Stimulated activated CD4-positive, alpha-beta T cell treated with anti-CD3 and anti-CD28 coated beads, Interleukin-1b, Interleukin-23, amount 100 ng/mL, for 1 hour (primary cell): Measurements from ENCODE around the gene CTSF.
A peak's percentile ranks its signal among the peaks of the same experiment; 100 is the strongest.
"Not testable (repeated sequence)": the region's sequence is repeated elsewhere in the genome, so short reads cannot be mapped to it uniquely, and the experiment has no call there.

Source experiments
- DNase-seq, 2 donors: peaks; one replicate each; pipeline ENCODE4 v3.0.0-alpha.2; 2020; ENCODE audit warnings: low read depth in 2 of 2

The CTSF gene

DNA sequence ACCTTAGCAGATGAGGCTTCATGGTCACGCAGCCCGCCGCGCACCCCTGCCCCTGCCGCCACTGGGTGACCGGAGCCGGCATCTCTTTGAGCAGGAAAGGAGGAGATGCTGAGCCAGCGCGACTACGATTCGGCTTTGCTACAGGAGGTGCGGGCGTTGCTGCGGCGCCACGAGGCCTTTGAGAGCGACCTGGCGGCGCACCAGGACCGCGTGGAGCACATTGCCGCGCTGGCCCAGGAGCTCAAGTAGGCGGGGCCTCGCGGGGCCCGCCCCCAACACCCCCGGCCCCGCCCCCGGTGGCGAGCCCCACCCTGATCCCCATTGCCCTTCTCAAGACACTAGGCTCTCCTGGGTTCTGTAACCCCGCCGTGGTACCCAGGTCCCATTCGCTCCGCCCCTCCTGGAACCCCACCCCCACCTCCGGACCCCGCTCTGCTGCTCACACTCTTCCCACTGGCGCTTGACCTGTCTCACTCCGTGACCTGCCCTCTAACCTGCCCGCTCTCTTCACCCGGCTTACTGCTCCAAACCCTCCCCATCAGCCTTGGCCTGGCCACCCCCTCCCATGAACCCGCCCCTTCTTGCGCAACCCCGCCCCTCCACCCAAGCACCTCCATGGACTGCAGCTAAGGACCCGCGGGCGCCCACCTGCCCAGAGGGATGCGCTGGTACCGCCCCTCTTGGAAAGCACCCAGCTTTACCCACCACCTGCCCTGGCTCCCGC, 9.1 kb downstream of the CTSF start:
- DNase-seq: peak in 1 of 2 donors; percentile 35

DNA sequence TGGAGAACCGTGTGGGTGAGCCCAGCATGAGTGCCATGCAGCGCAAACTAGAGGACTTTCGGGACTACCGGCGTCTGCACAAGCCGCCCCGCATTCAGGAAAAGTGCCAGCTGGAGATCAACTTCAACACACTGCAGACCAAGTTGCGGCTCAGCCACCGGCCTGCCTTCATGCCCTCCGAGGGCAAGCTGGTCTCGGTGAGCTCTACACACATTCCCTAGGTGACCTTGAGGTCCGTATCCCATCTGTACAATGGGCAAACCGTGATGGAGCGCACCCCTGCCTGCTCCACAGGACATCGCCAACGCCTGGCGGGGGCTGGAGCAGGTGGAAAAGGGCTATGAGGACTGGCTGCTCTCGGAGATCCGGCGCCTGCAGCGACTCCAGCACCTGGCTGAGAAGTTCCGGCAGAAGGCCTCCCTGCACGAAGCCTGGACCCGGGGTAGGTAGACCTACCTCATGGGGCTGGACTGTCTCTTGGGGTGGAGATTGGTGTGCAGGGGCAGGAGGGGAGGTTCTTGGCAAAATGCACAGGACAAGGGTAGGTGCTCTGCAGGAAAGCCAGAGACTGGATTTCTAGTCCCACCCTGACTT, 10.6 kb downstream of the CTSF start:
- no peak for DNase-seq

DNA sequence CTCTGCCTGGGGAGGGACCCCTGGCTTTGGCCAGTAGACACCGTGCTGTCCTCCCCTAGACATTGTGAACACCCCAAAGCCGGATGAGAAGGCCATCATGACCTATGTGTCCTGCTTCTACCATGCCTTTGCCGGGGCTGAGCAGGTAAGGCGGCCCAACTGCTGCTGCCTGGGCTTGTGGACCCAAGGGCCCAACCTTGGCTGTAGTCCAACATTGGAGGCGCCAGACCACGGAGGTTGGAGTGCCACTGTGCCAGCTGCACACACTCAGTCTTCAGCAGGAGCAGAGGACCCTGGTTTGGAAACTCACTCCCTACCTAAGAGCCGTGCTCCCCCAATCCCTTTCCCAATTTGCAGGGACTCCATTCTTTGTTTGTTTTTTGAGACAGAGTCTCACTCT, 12.3 kb downstream of the CTSF start:
- no peak for DNase-seq

DNA sequence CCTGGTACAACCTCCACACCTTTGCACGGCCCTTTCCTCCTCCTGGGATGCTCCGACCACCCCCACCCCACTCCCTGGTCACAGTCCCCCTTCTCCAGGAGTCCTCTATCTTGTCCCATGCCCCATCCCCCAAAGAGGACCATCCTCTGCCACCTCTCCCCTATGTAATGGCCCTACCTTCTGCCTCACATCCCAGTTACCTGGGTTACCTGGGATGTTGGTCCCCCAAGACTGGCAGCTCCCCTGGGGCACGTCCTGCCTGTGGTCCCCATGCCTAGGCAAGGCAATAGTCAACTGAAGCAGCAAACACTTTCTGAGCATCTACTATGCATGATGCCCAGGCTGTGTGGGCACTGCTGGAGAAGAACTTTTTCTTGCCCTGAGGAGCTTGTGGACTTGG, 13.0 kb downstream of the CTSF start:
- DNase-seq: no peak

DNA sequence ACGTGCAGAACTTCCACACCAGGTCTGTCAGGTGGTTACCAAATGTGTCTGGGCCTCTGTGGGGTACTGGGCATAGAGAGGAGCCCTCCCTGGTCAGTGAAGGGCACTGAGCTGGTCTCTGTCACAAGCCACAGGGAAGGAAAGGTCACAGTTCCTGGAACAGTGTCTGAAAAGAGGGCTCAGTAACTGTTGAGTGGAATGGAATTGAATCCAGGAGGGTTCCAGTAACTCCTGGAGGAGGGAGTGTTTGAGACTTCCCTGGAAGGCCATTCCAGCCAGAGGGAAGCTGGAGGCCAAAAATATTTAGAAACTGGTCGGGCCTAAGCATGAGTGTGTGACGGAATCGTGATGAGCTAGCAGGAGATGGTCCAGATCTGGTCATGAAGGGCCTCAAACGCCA, 13.8 kb downstream of the CTSF start:
- no peak for DNase-seq

DNA sequence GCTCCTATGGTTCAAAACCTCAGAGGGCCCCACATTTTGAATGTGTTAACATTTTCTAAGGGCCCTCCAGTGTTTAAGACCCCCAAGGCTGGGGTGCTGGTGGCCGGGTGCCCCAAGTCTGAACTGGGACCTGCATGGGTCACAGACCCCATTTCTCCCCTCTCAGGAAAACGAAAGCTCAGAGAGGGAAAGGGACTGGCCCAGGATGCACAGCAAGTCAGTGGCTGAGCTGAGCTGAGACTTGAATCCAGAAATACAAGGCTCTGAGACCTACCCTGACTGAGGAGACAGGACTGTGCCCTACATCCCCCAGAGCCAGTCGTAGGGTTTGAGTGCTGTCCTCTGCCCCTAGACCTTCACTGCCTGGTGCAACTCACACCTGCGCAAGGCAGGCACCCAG, 17.5 kb downstream of the CTSF start:
- DNase-seq: no peak

DNA sequence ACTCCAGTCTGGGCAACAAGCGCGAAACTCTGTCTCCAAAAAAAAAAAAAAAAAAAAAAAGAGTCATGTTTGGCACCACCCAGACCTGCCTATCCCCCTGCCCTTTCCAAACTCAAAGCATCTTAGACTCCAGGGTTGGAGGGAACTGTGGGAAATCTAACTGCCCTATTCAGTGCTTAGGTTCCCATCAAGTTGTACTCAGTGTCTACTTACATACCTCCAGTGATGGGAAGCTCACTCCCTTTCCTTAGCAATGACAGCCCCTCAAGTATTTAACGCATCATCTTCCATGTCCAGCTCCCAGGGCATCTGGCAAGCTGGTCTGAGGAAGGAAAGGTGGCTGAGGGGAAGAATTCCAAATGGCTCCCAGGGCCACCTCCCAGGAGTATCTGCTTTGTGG, 18.7 kb downstream of the CTSF start:
- DNase-seq: no peak

DNA sequence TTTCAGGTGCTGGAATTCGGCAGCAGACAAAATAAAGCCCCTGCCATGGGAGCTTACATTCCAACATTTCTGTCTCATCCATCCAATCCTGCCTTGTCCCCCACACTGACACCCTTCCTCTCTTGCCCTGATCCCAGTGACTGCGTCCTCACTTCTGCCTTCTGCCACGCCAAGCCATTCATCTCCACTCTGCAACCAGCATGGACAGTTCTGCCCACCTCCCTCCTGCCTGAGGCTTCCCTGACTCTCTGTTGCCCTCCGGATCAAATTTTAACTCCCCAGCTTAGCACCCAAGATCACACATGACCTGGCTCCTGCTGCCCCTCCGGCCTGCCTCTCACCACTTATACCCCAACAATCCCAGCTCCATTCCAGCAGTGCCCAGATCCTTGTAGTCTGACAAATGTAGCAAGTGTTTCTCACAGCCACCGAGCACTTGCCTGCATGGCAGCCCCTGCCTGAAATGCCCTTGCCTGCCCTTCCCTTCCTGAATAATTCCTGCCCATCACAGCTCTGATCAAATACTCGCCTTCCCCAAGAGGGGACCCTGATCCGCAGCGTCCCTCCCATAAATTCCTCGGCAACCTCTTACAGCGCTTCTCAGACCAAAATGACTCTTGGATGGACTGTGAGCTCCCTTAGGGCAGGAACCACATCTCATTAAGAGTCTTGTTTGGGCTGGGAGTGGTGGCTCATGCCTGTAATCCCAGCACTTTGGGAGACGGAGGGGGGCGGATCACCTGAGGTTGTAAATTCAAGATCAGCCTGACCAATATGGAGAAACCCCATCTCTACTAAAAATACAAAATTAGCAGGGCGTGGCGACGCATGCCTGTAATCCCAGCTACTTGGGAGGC, 19.4 kb downstream of the CTSF start:
- no peak for DNase-seq

DNA sequence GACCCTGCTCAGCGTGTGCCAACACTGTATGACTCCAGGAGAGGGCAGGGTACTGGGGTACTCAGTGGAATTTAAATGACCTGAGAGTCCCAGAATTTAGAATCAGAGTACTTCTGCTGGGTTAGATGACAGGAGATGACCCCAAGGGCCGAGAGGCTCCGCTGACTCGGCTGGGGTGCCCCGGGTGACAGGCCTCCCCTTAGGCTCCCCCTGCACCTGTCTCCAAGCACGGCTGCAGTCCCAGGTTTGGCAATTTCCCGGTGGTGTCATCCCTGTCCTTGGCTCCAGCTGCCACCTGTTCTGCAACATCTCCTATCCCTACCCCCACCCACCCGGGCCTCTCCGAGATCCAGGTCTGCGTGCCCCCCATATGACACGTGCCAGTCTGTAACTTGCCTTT, 20.4 kb downstream of the CTSF start:
- no peak for DNase-seq

DNA sequence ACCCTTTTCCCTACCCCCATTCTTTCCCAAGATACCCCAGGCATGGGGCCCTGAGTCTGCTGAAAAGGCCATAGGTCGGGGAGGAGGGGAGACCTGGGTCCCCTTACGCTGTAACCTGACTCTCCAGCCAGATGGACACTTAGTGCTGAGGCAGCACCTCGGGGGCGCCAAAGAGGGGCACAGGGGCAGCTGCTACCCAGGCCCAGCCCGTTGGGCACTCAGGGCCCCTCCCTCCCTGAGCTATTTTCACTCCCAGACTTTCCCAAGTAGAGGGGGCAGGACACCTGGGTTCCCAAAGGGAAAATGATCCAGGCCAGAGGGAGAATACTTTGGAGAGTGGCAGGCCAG, 20.8 kb downstream of the CTSF start:
- no peak for DNase-seq

DNA sequence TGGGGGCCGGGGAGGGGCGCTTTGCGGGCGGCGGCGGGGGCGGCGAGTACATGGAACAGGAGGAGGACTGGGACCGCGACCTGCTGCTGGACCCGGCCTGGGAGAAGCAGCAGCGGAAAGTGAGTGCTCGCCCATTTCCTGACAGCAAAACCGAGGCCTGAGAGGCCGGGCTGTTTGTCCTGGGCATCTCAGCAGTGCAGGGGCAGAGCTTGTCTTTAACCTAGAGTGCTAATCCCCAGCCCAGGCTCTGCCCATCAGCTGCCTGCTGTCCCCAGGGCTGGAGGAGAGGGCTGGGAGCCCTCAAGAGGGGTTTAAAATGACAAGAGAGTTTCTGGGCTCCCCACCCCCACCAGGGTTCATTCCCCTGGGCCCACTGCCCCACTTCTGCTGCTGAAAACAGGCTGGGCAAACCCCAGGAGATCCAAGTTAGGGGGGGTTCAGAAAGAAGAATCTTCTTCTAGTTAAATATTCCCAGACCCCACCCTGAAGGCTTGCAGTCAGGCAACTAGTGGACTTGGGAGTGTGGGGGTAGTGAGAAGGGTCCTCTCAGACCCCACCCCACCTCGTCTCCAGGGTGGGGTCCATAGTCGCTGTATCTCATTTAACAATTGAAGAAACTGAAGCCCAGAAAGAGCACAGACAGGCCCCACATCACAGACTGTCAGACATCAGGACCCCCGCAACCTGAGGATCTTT, 21.3 kb downstream of the CTSF start:
- no peak for DNase-seq

DNA sequence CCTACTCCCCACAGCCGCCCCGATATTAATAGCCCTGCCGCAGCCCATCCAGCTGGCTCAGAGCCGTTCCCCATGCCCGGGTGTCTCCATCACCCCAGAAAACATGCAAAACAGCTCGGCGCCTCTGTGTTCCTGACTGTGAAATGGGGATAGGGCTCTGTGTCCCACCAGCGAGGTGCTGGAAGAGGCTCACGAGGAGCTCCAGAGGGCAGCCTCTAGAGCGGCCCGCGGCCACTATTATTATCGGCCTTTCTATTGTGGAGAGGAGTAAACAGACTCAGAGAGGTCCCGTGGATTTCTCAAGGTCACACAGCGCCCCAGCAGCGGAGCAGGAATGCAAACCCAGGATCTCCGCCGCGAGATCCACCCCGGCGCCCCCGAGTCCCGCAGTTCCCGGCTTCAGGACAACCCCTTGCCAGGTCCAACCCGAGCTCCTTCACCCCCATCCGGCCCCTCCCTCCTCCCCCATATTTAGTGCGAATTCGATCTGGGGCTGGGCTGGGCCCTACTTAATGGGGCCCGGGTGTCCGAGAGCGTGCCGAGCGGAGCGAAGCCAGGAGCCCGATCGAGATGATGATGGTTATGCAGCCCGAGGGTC, 21.9 kb downstream of the CTSF start, which contains the start of gene ACTN3:
TSS of gene ACTN3 (plus strand) at position 536 of the 598 bp plus-strand sequence. CDS start at position 571, 35 bp downstream.
- no peak for DNase-seq

DNA sequence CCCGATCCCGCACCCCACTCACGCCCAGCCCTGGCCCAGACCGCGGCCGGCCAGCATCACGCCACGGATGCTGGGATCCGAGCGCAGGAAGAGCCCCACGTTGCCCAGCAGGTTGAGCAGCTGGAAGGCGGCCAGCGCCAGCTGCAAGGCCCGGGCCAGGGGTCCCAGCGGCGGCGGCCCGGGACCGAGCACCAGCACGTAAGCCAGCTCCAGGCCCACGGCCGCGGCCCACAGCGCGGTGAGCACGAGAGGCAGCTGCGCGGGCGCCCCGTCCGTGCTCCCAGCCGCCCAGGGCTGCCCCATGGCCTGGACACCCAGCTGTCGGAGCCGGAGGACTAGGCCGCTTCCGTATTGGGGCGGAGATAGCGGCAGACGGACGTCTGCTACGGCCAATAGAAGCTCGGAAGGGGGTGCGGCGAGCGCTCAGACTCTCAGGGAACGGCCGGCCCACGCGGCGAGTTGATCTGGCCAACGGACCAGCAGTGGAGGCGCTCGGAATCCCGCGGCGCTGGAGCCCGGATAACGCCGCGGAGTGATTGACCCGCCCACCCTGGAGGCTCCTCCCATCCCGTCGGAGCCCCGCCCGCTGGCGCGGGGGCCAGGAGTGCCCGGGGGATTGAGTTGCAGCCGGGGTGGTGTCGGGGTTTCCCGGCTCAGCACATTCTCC, 22.6 kb downstream of the CTSF start, which contains the start of gene ZDHHC24:
TSS of gene ZDHHC24 (minus strand) at position 348 of the 667 bp plus-strand sequence. CDS start at position 303, 45 bp downstream.
- peak; percentile 37 to 72 for DNase-seq

DNA sequence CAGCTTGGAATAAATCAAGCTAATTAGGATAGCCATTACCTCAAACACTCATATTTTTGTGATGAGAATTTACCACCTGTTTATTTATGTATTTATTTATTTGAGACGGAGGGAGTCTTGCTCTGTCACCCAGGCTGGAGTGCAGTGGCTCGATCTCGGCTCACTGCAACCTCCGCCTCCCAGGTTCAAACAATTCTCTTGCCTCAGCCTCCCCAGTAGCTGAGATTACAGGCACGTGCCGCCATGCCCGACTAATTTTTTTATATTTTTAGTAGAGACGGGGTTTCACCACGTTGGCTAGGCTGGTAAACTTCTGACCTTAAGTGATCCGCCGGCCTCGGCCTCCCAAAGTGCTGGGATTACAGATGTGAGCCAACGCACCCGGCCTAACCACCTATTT, 23.5 kb downstream of the CTSF start:
- DNase-seq: not testable (repeated sequence)

DNA sequence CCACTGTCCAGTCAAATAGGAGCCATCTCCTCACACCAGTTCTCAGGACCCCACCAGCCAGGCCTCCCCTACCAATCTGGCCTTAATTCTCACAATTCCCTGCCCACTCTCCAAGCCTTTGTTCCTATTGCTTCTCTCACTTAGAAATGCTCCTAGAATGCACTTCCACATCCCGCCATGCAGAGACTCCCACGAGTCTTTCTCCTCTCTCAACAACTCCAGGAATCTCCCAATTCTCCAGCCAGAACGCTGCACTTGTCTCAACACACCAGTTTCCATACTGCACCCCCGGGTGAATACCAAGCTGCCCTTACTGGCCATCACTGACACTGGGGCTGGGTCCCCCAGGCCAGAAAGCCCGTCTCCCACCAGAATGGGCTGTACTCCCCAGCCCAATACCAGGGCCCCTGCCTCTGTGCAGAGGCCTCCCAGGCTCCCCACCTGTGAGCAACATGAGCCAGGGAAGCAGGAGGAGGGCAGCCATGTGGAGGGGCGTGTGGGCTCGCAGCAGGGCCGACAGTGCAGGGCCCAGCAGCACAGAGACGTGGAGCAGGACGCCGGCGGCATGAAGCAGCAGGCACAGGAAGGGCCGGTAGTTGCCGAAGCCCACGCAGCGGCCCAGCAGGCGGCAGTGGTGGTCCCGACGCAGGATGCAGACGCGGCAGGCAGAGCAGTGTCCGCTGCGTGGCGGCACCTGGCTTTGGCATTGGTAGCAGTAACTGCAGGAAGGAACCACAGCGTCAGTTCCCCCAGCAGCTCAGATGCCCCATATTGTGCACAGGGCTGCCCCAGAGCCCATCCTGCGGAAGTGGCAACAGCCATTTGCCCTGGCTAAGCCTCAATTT, 24.9 kb downstream of the CTSF start:
- peak in 1 of 2 donors; percentile 16 for DNase-seq

DNA sequence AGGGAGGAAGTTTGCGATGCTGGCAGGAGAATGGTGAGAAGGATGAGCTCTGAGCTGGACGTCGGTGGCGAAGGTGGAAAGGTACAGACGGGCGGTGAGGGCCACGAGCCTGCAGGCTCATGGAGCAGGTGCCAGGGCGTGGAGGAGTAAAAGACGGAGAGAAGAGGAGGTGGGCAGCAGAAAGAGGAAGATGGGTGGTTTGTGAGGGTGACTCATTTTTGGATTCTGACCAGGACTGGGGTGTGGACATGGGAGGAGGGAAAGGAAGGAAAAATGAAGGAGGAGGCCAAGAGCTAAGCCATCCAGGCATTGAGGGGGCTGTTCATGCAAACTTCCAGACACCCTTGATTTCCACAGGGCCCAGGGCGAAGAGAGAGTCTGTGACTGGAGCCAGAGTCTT, 26.0 kb downstream of the CTSF start:
- no peak for DNase-seq

DNA sequence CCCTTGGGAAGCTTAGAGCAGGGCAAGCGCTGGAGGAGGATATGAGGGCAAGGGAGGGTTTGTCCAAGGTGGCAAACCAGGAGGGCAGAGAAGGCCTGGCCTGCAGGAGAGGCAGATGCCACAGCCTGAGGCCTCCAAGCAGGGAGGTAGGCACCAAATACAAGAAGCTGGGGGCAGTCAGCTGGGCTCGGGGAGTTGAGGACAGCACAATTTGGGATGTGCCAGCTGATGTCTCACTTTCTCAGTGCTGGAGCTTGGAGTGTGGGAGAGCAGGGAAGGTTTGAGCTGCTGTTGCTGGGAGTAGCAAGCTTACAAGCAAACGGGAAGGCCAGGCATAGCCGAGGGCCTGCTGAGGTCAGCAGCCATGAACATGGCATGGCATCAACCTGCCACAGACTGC, 26.5 kb downstream of the CTSF start:
- no peak for DNase-seq

DNA sequence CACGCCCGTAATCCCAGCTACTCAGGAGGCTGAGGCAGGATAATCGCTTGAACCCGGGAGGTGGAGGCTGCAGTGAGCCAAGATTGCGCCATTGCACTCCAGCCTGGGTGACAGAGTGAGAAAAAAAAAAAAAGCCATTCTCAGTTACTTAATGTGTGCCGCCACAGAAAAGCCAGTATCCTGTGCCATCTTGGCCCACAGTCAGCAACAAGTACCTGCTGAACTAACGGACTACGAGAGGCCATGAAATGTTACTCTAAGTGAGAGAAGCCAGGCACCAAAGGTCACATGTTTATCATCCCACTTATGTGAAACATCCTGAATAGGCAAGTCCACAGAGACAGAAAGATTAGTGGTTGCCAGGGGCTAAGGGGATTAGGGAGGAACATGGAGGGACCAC, 27.8 kb downstream of the CTSF start:
- DNase-seq: not testable (repeated sequence)

DNA sequence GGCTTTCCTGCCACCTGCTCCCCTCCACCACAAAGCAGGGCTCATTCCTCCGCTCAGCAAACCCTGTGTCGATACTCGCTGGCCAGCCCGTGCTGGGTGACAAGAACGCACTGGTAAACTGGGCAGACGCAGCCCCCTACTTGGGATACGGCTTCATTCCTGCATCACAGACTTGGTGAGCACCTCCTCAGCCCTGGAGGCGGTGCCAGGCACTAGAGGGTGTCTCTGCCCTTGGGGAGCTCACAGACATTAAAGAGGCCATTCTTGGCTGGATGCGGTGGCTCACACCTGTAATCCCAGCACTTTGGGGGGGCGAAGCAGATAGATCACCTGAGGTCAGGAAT, 28.6 kb downstream of the CTSF start:
- no peak for DNase-seq

DNA sequence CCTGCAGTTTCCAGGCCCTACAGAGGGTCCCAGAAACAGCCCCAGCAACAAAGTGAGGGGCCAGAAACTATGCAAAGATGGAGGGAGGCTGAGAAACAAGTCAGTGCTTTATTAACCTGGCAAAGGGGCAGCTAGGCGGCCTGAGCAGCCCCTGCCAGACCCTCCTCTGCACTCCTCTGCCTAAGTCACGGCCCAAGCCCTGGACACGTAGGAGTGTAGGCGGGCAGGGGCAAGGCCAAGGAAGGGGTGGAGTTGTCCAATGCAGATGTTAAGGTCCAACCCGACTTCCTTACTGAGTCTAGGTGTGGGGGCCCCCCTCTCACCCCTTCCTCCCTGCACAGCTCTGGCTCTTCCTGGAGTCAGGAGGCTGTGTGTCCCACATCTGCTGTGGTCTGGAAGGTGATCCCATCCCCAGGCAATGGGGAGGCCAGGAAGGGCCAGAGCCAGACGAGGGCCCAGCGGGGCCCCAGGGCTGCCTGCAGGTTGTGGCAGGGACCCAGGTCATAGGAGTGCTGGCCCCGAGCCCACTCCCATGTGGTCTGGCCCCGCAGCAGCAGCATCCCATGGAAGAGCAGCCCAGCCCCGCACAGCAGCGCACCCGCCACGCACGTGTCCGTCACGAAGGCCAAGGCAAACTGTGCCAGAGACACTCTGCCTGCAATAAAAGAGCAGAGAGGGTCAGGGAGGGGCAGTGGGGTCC, 29.1 kb downstream of the CTSF start:
- no peak for DNase-seq
